GM10266 (cell line): ENCODE measurements around the gene SCNN1G.

Source experiments
- DNase-seq: peaks from one replicate; pipeline ENCODE4 v3.0.0; 2012; ENCODE audit errors: extremely low spot score
- TF ChIP-seq, protein P1 (sequence below): IDR thresholded peaks from 2 replicates; pipeline ENCODE4 v1.5.1; 2012; ENCODE audit warnings: mild to moderate bottlenecking, low read depth; ENCODE audit not compliant: control insufficient read depth, insufficient read depth; ENCODE audit errors: missing control alignments

SCNN1G gene

DNA sequence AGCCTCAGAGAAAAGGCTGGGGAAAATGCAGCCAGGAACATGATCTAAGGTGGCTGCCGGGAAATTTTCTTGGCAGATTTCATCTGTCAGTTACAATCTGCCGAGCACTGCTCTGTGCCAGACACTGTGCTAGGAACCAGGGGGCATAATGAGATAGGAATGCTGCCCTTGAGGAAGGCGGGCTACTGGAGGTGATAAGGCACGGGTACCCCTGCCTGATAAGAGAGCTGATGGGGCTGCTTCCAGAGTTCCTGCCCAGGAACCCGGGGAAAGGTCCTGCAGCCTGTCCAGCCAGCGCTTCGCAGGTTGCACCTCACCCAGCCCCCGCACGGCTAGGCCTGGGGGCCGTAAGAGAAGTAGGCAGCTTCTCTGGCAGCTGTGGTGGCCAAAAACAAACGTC lies 3.1 kb downstream of the SCNN1G start:
- TF ChIP-seq, protein P1, sequence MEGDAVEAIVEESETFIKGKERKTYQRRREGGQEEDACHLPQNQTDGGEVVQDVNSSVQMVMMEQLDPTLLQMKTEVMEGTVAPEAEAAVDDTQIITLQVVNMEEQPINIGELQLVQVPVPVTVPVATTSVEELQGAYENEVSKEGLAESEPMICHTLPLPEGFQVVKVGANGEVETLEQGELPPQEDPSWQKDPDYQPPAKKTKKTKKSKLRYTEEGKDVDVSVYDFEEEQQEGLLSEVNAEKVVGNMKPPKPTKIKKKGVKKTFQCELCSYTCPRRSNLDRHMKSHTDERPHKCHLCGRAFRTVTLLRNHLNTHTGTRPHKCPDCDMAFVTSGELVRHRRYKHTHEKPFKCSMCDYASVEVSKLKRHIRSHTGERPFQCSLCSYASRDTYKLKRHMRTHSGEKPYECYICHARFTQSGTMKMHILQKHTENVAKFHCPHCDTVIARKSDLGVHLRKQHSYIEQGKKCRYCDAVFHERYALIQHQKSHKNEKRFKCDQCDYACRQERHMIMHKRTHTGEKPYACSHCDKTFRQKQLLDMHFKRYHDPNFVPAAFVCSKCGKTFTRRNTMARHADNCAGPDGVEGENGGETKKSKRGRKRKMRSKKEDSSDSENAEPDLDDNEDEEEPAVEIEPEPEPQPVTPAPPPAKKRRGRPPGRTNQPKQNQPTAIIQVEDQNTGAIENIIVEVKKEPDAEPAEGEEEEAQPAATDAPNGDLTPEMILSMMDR: no peak
- no peak for DNase-seq

DNA sequence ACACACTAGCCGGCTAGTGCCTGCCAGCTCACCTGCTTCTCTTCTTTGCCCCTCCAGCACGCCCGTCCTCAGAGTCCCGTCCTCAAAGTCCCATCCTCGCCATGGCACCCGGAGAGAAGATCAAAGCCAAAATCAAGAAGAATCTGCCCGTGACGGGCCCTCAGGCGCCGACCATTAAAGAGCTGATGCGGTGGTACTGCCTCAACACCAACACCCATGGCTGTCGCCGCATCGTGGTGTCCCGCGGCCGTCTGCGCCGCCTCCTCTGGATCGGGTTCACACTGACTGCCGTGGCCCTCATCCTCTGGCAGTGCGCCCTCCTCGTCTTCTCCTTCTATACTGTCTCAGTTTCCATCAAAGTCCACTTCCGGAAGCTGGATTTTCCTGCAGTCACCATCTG lies 3.6 kb downstream of the SCNN1G start:
- TF ChIP-seq, protein P1: no peak
- DNase-seq: no peak

DNA sequence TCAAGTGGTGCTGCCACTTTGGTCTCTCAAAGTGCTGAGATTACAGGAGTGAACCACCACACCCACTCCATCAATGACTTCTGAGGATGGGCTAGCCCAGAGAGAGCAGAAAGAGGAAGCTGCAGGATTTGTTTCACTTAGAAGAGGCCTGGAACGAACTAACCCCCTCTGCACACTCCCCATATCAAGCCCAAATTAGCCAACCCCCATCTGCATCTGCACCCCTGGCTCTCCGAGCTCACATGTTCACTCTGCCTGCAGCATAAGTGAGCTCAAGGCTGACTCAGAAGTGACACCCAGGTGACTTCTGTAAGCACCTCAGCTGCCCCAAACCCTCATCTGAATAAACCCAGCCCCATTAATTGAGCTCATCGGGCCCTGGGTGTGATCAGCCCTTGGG lies 4.8 kb downstream of the SCNN1G start:
- no peak for DNase-seq
- TF ChIP-seq, protein P1: no peak

DNA sequence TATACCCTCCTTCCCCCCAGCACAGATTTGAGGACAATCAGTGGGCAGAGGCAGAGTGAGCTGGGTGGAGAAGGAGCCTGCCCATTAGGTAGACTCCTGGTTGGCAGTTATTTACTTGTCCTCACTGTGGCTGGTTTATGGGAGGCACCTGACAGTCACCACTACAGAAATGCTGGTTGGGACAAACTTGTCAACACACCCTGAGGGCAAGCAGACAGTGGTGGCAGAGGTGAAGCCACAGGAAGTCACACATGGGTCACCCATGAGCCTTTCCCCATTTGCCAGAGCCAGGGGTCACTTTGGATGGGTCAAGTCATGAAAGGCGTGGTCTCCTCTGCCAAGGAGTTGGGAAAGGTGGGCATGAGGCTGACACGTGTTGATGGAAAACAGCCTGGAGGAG lies 6.4 kb downstream of the SCNN1G start:
- no peak for DNase-seq

DNA sequence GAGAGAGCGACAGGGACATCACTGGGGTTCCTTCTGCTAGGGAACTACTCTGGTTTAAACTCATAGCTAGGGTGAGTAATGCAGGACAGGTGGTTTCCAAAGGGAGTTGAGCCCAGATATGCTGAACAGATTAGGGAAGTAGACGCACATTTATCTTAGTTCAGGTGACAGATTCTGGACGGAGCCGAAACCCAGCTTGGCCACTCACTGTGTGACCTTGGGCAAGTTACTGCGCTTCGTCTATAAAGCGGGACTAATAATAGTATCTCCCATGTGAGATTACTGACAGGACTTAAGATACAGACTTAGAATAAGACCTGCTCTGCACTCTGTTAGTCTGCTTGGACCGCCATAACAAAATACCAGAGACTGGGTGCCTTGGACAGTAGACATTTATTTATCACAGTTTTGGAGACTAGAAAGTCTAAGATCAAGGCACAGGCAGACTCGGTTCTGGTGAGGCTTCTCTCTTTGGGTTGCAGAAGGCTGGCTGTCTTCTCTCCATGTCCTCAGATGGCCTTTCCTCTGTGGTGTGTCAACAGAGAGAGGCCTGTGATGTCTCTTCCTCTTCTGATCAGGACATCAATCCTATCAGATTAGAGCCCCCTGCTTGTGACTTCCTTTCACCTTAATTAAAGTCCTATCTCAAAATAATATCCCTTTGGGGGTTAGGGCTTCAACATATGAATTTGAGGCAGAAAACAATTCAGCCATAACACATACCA lies 12.1 kb downstream of the SCNN1G start:
- TF ChIP-seq, protein P1: no peak
- no peak for DNase-seq

More for the DNA sequence above, 6.4 kb downstream of the SCNN1G start:
- TF ChIP-seq, protein P1: no peak

DNA sequence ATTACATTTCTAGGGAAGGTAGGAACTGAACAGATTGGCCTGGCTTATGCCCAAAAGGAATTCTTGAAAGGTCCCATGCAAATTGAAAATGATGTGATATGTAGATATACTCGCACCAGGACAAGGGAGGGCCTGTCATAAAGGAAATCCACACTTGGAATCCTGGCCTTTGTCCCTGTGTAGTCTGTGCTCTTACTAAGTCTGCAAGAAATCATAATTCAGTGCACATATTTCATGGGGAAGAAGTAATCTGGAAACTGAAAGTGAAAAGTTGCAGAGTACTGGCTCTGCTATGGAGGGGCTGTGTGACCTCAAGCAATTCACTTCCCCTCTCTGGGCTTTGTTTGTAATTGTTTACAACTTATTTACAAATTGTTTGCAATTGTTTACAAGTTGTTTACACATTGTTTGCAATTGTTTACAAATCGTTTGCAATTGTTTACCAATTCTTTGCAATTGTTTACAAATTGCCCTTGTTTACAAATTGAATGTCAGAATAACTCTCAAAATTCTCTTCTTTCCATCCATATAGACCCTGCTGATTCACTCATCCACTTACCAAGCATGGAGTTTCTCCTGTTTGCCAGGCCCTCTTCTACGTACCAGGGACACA lies 12.9 kb downstream of the SCNN1G start:
- TF ChIP-seq, protein P1: no peak
- DNase-seq: no peak

DNA sequence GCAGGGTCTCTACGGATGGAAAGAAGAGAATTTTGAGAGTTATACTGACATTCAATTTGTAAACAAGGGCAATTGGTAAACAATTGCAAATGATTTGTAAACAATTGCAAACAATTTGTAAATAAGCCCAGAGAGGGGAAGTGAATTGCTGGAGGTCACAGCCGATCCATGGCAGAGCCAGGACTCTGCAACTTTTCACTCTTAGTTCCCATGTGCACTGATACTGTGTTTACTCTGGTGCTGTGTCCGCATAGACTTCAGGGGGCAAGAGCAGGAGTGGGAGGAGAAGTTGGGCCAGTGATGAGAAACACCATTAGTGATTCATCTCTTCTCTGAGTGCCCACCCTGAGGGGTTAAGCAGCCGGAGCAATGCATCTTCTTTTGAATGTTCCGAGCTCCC lies 14.0 kb downstream of the SCNN1G start:
- TF ChIP-seq, protein P1: no peak
- no peak for DNase-seq
